GM18951 (cell line): Measurements from ENCODE around the gene CDH2.

Source experiments
- POLR2A ChIP-seq: IDR thresholded peaks from 4 replicates; pipeline ENCODE4 v1.6.1; 2011; ENCODE audit warnings: mild to moderate bottlenecking; ENCODE audit not compliant: insufficient read length, insufficient read depth; ENCODE audit errors: extremely low read depth
- in situ Hi-C: fragments of 300-500 bp; cut with MboI; formaldehyde crosslinking; loops from one replicate; pipeline ENCODE4 v1.12.0; 2022; ENCODE audit warnings: low sequenced_read_pairs, mixed read lengths, inconsistent platforms; ENCODE audit not compliant: unreplicated experiment

CDH2 gene

DNA sequence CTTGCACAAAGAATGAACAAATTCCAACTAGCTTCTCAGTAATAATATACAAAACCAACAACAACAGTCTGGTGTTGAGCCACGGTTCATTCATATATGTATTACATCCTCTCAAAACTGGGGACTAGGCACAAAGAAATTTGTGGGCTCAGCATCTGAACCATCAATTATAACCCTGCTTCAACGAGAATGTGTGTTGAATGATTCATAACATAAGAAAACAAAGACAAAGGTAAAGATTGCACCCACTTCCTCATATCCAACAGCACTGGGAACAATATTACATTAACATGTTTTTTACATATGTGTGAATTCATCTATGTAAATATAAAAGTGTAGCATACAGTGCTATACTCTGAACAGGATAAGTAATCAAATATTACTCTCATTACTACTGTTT, 144.8 kb downstream of the CDH2 start:
- TF ChIP-seq POLR2A = no peak

DNA sequence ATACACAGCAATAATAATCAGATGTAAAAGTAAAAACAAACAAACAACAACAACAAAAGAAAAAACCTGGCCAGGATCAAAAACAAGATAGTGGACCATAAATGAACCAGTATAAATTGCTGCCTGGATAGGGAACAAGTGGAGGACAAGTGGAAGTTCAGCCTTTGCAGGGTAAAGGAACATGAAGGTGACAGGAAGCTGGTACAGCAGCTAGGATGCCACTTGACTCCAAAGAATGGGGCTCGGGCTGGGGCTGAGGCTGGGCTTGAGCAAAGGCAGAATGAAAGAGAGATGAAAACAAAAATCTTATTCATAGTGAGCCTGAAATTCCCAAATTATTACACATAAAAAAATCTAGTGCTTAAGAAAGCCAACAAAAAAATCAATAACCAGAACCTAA, 146.5 kb downstream of the CDH2 start:
- in situ Hi-C loops = no loop called here
- no peak for TF ChIP-seq POLR2A

More for the DNA sequence above, 144.8 kb downstream of the CDH2 start:
- in situ Hi-C loops = no loop called here

DNA sequence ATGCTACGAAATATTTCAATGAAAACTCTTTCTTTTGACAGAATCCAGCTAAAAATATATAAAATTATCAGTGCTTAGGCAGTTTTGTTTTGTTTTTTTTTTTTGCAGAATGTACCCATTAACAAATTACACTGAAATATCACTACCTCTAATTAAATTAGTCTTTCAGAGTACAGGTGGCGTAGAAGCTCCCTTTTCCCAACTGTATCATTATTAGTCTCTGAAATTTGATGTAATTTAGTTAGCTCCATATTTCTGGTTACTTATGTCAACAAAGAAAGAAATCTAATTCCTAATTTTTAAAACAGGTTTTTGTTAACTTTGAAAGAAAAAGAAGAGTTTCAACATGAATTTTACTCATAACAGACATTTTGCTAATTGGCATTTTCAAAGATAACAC, 149.2 kb downstream of the CDH2 start:
- in situ Hi-C loops = no loop called here
- no peak for TF ChIP-seq POLR2A

DNA sequence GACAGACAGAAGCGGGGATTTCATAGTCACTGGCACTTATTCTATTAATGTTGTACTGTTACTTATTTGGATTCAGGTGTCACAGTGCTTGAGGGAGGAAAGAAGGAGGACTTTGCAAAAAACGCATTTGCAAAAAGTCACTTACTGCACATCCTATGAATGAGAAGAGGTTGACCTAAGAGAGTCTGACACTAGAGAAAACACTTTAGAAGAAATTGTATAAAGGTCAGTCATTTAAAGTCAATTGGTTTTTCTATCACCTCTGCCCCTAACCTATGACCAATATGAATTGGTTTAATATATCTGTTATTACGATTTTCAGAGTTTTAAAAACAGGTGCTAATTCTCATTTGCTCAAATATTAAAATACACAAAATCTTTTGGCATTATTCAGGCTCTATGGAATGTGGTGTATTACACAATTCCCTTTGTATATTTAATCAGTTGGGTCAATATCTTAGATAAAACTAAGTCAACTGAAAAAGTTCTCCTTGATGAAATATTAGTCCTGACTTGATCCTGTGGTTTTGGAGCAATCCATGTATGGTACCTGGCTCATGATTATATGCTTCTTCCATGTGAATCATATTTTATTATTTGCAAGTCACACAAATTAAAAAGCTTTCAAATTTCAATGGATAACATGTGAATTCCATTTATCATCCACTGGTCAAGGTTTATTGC, 157.4 kb downstream of the CDH2 start:
- TF ChIP-seq POLR2A = no peak
- in situ Hi-C loops = no loop called here

DNA sequence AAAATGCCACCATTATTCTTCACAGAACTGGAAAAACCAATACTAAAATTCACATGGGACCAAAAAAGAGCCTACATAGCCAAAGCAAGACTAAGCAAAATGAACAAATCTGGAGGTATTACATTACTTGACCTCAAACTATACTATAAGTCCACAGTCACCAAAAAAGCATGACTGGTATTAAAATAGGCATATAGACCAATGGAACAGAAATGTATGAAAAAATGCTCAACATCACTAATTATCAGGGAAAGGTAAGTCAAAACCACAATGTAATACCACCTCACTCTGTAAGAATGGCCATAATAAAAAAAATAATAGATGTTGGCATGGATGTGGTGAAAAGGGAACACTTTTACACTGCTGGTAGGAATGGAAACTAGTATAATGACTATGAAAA, 158.6 kb downstream of the CDH2 start:
- no peak for TF ChIP-seq POLR2A
- in situ Hi-C loops = no loop called here

DNA sequence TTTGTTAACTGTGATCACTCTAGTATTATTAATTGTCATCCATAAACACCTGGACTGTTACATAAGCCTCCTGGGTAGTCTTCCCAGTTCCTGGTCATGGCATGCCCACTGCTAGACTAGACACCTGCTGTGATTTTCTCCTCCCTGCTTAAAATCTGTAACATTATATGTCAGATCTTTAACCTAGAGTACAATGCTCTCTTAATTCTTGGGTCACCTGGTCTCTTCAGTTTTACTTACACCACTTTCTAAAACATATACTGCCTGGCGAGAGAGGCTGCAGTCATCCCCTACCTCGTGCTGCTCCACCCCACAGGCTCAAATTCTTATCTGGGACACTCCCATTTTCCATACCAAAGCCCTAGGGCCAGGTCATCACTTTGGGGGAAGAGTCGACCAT, 161.3 kb downstream of the CDH2 start:
- in situ Hi-C loops = no loop called here
- TF ChIP-seq POLR2A = no peak

DNA sequence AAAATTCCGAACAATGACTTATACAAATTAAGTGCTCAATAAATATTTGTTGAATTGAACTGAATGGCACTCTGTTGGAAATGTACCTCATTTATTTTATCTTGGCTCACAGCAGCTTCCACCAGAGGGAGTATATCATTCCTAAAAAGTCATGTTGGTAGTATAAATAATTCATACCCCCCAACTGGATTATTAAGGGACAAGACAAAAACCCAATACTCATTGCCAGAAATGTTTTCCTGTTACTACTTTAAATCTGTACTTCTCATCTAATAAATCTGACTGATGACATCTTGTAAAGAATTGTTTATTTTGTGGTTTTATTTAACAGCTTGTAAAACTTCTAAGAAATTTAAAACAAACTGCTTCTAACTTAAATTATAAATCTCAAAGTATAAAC, 163.9 kb downstream of the CDH2 start:
- no peak for TF ChIP-seq POLR2A
- in situ Hi-C loops = no loop called here

DNA sequence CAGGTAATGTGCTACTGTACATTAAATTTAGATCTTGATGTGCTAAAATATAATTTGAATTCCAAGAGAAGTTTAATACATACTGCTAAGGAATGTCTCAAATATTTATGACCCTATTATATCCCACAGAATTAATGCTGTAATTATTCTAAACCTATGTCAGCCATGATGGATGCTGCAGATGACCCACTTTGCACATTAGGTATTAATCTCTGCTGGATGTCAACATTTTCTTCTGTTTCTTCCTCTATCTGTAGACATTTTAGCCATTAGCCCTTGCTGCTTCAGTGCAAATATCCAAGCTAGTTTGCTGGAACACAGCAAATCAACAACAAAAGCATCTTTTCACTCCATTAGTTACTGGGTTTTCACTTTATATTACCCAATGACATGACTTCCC, 164.6 kb downstream of the CDH2 start:
- TF ChIP-seq POLR2A = no peak
- in situ Hi-C loops = no loop called here

DNA sequence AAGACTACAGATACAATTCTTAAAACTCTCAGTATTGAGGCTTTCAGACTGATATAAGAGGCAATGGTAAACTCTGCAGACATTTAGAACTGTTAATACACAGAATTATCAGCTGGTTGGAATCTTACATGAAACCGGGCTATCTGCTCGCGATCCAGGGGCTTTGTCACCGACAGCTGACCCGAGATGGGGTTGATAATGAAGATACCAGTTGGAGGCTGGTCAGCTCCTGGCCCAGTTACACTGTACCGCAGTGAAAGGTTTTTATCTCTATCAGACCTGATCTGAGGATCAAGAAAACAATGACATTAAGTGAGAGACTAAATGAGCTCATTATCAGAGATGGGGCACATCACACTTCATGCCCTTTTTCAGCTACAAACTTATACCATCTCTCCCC, 167.3 kb downstream of the CDH2 start:
- in situ Hi-C loops = no loop called here
- no peak for TF ChIP-seq POLR2A

DNA sequence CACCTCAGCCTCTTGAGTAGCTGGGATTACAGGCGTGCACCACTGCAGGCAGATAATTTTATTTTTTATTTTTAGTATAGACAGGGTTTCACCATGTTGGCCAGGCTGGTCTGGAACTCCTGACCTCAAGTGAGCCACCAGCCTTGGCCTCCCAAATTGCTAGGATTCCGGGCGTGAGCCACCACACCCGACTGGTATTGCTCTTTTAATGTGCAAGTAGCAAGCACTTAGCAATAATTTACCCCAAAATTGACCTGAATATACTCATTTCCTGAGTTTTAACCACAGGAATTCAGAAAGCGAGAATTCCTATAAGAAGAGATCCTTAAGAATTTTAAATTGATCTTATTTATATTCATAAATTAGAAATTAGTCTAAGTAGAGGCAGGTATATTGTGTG, 169.1 kb downstream of the CDH2 start:
- in situ Hi-C loops = no loop called here
- no peak for TF ChIP-seq POLR2A

DNA sequence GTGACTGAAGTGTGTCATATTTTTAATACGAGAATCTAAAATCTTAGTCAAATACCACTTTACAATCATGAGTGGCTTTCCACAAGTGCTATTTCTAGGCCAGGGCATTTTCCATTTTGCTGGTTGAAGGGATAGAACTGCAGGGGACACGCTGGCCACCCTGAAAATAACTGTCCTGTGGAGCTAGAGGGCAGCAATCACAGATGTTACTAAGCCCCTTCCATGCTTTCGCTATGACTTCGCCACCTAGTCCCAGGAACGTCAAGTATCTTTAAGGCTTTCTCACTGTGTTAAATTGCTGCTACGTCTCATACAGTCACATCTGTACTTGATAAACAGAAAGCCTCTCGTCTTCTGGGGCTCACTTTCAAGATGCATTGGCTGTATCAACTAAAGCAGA, 171.8 kb downstream of the CDH2 start:
- in situ Hi-C loops = no loop called here
- no peak for TF ChIP-seq POLR2A

DNA sequence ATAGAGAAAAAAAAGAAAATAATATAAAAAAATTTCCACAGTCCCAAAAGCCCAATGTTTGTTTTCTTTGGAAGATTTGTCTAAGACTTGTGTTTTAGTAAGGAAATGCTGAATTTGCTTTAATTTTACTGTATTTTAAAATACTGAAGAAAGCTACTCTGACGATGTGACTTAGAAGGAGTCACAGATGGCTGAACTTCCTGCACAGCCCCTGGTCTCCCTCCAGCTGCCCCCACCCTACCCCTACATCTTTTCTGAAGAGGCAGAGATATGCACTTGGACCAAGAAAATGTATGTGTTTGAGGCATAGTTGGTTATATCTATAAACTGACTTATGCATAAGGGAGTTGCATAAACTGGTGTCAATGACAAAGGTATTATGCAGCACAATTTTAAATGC, 172.3 kb downstream of the CDH2 start:
- TF ChIP-seq POLR2A = no peak
- in situ Hi-C loops = no loop called here

DNA sequence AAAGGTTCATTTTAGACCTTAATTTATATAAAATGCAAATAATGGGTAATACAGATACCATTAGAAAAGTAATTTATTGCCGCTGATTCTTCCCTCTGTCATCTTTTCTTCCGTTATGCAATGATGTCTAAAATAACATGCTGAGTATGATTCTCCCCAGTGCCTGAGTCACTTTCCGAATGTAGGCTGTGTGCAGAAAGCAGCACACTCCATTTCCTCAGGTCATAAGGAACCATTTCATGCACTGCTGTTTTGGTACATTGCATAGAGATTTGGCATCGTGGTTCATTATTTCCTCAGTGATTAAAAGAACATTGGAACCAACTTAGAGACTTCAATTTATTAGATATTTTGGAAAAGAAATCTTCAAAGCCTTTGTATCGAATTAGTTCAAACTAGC, 173.5 kb downstream of the CDH2 start:
- no peak for TF ChIP-seq POLR2A
- in situ Hi-C loops = no loop called here

DNA sequence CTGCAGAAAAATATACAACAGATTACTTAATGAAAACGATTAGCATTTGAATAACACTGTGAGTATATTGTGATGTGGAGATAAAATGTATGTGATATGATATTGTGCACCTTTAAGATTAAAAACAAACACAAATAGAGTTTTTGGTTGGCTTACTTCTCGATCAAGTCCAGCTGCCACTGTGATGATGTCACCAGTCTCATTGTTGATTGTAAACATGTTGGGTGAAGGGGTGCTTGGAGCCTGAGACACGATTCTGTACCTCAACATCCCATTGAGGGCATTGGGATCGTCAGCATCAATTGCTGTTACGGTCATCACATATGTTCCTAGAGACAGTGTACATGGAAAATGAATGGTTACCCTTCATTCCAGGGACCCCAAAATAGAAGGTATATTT, 174.1 kb downstream of the CDH2 start:
- in situ Hi-C loops = no loop called here
- no peak for TF ChIP-seq POLR2A

DNA sequence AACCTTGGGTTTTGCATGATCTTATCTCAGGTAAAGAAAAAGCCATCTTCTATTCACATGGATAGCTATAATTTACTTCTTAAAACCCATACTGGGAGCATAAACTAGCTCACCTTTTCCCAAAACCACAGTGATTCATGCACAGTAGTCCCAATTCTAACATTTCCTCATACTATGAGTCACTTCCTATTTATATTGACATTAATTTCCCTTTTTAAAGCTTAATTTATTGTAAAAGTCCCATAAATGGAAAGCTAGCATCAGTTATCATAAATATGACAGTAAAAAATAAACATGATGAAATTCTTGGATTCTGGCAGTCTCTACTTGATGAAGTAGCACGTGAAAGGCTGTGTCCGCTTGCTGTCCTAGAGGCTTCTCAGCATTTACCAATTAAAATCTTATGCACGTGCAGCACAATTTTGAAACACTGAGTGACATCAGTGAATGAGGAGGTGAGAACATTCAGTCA, 180.1 kb downstream of the CDH2 start:
- no peak for TF ChIP-seq POLR2A
- in situ Hi-C loops = no loop called here

DNA sequence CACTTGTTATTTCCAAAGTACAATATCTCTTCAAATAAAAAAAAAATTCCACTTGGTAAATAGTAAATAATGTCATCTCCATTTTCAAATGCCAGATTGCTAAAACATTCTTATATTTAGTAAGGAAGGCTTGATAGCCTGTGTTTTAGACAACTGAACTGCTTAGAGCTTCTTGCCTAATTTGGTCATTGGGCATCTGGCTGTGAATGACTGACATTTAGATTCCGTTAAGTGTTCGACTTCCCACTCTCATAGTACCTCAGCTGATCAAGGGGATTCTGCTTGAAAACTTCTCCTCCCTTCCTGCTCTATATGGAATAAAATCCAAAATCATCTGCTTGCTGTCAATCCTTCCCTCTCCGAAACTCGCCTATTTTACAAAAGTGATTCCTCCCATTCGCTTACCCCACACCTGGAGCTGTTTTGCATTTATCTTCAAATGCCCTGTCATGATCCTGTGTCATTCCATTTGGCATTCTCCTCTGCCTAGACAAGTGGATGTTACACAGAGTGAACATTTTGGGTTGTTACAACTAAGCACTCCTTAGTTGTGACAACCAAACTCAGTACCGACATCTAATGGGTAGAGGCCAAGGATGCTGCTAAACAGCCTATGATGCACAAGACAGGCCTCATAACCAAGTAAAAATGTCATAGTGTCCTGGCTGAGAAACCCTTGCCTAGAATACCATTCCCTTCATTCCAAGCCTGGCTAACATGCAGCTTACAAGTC, 181.0 kb downstream of the CDH2 start:
- in situ Hi-C loops = no loop called here
- TF ChIP-seq POLR2A = no peak
